GM21390 (cell line): ENCODE data around the gene DDAH2.

ENCODE experiments used
- ATAC-seq: cut with Tn5 transposase; IDR thresholded peaks from one replicate; pipeline ENCODE4 v1.9.1; 2021; ENCODE audit not compliant: unreplicated experiment

Gene DDAH2

DNA sequence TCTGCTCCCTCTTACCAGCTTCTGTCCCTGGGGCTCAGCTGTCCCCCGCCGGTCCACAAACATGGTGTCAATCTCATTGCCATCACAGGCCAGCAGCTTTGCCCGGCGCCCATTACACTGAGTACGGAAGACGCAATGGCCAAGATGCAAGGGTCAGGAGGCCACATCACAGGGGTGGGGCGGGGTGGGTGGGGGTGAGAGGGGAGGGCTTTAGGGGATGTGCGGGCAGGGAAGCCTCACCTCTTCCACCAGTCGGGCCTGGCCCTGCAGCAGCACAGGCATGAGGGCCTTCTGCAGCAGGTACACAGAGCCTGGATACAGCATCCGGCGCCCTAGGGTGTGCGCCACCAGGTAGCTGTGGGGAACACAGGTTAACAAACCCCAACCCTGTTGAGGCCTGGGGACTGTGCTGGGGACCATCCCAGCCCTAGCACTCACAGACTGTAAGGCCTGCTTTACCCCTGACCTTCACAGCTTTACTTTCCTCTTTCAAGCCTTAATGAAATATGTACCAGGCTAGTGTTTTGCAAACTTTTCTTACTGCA is 37.5 kb downstream of the DDAH2 start:
- ATAC-seq: no peak

DNA sequence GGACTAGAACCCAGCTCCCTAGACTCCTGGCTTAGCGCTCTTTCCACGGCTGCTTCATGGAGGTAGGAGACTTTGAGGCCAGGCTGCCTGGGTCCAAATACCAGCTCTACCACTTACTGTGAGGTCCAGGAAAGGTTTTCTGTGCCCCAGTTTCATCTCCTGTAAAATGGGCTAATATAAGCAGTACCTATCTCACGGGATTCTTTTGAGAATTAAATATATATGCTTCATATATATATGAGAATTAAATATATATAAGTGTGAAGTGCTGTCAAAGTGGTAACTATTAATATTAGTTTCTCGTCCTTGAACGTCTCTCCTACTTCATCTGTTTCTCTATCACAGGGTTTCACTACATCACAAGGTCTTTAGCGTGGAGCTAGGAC is 38.0 kb downstream of the DDAH2 start:
- ATAC-seq: no peak

DNA sequence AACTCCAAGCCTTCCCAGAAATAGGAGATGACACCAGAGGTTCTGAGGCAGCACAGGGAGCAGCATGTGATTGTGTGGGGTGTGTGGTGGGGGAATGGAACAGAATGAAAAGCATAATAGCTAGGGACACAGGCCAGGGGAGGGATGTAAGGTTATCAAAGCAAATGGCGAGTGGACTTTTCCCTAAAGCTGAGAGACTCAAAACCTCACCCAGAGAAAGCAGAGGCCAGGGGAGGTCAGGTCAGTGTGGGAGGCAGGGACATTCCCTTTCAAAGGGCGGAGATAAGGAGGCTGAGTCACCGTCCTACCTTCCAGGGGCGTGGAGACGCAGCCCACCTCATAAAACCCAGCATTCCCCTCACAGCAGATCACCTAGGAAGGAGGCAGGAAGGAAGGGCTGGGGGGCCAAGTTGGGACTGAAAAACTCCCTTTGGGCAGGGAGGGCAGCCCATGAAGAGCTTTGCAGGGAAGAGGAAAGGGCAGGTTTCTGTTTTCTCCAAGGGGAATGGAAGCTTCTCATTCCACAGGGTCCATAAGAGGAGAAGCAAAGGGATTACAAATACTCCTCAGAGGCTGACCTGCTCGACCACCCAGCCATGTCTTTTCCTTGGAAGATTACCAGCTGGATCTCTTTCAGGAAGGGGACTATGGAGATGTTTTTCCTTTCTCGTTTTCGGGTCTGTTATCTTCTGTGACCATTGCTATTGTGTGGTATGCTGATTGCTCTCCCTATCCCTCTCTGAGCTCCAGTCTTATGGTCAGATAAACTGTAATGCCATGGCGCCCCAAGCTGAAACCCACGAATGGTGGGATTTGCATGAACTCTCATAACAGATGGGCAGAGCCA is 38.6 kb downstream of the DDAH2 start:
- ATAC-seq: no peak

DNA sequence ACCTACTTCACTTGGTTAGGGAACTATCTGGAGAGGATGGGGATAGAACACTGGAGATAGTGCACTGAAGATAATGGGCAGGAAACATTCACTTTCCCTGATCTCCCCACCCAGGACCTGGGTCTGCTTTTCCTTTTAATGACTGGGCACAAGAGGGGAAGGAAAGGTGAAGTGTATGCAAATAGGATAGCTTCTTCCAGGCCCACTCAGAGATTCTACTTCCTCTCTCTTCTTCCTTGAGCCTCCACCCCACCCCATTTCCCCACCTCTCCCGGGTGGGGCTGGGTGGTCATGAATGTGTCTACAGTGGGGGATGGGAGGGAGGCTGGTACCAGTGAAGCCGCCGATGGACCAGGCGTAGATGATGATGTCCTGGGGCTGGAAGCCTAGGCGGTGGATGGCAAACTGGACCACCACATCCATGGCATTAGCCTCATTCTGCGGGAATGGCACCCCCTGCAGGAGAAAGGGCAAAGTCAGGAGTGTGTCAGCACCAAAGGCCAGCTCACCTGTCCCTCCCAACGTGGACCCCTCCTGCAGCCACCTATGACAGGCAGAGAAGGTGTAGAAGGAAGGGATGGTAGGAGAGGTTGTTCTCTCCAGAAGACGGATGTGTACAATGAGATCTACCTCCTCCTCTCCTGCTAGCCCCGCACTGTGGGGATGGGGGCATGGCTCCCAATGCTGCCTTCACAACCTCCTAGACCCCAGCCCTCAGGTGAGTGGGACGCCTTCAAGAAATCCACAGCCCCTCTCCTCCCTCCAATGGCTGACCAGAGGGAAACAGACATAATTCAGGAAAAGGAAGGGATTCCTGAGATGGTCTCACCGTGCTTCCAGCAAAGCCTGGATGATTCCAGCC is 39.6 kb downstream of the DDAH2 start:
- no peak for ATAC-seq

DNA sequence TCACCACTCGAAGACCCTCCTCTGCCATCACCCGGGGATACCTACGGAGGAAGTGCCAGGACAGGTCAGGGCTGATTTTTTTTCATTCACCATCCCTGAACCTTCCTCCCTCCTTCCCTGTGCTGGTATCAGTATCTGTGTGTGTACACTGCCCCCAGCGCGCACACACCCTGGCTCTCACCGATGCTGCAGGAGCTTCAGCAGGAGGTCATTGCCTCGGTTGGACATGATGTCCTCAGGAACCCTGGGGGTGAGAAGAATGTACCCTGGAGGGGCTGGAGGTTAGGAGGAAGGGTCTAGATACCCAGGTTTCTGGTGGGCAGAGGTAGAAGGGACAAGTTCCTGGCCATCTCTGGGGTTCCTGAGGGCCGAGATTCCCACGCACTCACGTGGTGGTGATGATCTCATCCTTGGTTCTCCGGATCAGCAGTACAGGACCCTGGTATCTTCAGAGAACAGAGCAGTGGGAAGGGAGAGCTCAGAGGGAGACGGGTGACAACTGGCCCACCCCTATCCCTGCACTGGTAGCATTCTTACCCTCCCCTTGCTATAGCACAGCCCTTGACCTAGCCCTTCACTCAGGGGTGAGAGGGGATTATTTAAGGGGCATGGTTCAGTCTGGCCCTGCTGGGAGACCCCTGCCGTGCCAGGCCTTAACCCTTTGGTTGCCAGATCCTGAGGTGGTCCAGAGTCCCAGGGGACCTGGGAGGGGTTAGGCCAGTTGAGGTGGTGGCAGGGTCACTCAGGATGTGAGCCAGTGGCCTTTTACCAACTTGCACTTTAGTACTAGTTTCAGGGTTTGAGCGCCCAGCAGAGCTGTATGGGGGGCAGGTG is 41.0 kb downstream of the DDAH2 start:
- ATAC-seq: no peak

DNA sequence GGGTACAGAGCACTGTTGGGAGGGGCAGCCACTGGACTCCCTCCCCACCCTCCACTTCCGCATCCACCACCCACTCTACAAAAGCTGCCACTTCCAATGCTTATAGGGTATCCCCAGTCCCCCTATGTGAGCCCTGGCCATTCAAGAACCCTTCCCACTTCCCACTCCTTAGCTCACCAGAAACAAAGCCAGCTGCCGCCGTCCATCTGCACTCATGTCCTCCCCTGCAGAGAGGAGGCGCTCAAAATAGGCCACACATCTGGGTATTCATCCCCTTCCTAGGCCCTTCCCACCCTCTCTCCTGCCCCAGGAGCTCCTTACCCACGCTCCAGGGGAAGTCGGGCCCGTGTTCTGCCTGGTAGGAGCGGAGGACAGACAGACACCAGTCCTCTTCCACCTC is 41.8 kb downstream of the DDAH2 start:
- ATAC-seq: no peak

DNA sequence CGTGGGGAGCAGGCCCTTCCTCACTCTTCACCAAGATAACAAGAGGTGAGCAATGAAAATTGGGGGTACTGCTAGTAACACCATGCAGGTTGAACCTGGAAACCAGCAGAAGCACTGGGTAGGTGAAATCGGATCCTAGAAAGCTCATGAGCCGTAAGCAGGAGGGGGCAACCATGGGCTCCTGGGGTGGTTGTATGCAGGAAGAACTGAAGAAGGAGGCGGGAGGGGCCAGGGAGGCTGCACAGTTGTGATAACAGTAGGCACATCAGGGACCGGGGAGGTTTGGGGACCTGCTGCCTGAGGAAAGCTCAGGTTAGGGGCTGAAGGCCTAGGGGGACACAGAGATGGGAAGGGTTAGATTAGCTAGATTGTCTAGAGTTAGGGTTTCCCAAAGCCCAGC is 42.6 kb downstream of the DDAH2 start:
- ATAC-seq: no peak

DNA sequence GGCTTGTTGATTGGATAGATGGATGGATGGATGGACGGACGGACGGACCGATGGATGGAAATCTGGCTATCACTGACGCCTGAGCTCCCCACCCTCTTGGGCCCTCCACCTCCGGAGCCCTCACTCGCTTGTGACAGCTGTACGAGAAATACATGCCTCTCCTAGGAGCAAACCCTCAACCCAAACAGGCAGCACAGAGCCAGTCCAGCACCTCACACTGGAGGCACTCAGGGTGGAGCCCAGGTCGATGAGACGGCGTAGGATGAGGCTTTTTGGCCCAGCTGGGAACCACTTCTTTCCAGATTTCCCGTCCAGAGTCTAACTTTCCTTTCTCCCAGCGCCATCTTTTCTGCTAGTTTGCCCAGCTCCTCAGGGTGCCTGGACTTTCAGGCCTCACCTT is 45.5 kb downstream of the DDAH2 start:
- ATAC-seq: no peak

DNA sequence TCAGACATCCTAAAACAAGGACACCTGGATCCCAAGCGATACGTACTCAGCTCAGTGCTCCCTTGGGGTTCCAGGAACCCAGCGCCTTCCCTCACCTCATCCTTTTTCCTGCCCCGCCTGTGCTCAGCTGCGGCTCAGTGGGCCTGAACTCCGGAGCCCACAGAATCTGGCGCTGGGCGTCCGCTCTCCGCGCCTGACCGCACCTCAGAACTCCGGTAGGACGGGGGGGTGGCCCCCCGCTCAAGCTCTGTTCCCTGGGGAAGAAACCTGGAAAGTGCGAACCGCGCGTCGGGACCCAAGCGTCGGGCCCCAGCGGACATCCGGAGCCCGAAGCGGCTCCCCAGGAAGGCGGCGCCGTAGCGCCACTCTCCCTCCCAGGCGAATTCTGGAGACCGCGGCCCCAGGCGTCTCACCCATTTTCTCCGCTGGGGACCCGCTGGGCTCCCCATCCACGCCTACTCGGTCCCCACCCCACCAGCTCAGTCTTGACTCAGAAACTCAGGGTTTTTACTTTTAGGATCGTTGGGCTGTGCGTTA is 47.9 kb downstream of the DDAH2 start:
- ATAC-seq: no peak

DNA sequence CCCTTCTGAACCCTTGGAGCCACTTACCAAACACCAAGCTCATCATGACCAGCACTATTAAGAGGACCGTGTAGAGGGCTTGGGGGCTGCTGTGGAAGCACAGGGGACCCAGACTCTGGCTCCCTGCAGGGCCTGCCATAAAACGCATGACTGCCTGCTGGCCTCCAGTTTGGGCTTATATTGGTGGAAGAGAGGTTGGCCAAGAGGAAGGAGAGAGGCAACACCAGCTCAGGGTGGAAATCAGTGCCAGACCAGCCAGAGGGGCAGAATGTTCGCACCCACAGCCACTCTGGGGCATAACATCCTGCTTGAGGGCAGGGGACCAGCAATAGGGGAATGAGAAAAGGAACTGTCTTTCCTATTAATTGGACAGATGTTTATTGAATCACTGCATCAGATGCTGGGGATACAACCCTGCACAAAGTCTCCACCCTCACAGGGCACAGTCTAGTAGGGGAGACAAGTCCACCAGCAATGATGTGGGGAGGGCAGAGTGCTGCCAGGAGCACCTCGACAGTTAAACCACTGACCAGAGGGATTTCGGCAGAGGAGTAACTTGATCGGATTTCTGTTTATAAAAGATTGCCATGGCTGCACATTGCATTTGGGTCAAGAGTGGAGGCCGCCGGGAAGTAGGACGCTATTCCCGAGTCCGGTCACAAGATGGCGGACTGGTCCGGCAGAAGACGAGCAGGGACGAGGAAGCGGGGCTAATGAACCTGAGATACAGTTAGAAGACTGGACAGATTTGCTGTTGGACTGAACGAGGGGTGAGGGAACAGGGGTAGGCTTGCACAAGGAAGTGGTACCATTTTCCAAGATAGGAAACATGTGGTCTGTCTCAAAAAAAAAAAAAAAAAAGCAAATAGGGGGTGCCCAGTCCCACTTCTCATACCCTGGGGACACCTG is 48.6 kb downstream of the DDAH2 start, which contains the start of gene LY6G5C:
Gene LY6G5C (minus strand): TSS at position 842 of the 909 bp plus-strand sequence. CDS start 694 bp downstream, at position 148.
- ATAC-seq: no peak

DNA sequence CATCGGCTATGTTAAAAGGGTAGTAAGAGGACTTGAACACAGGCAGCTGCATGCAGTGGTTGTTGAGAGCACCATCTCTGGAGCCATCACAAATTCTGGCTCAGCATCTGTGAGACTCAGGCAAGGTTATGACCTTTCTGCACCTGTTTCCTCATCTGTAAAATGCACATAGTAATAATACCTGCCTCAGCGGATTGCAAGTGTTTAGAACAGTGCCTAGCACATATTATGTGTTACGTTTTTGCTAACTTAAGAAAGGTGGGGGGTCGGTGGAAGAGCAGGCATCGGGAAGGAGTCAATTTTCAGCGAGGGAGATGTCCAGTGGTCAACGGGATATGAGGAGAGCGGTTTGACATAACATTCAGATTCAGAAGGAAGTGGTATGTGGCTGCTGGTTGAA is 51.1 kb downstream of the DDAH2 start:
- ATAC-seq: no peak
